Endothelial cell of umbilical vein (primary cell): ENCODE data around the gene POLR1D.

Experiments used
- MAX ChIP-seq: IDR thresholded peaks from 2 replicates; pipeline ENCODE4 v1.6.1; 2011; ENCODE audit not compliant: insufficient read depth, insufficient read length
- MYC ChIP-seq: IDR thresholded peaks from one replicate; pipeline ENCODE4 v1.6.1; 2011; ENCODE audit warnings: mild to moderate bottlenecking, low read depth, low read length
- POLR2AphosphoS5 ChIP-seq: IDR thresholded peaks from 2 replicates; pipeline ENCODE4 v1.6.1; 2012; ENCODE audit warnings: low read depth, mild to moderate bottlenecking, control low read depth, low read length, moderate library complexity; ENCODE audit not compliant: insufficient read depth
- TF ChIP-seq, protein P1 (sequence below), 2 donors: IDR thresholded peaks; 1 replicate in 1 of 2; 2 replicates in 1 of 2; pipeline ENCODE4 v1.5.1; 2011; ENCODE audit warnings: low read length in 2 of 2, mild to moderate bottlenecking in 2 of 2, moderate library complexity in 2 of 2, control low read depth in 1 of 2, inconsistent platforms in 1 of 2, low read depth in 1 of 2; ENCODE audit not compliant: insufficient read depth in 1 of 2; ENCODE audit errors: extremely low read depth in 1 of 2

GRCh38 chr13:27595055-27595811, 26.5 kb upstream of the POLR1D start:
- TF ChIP-seq, protein P1, sequence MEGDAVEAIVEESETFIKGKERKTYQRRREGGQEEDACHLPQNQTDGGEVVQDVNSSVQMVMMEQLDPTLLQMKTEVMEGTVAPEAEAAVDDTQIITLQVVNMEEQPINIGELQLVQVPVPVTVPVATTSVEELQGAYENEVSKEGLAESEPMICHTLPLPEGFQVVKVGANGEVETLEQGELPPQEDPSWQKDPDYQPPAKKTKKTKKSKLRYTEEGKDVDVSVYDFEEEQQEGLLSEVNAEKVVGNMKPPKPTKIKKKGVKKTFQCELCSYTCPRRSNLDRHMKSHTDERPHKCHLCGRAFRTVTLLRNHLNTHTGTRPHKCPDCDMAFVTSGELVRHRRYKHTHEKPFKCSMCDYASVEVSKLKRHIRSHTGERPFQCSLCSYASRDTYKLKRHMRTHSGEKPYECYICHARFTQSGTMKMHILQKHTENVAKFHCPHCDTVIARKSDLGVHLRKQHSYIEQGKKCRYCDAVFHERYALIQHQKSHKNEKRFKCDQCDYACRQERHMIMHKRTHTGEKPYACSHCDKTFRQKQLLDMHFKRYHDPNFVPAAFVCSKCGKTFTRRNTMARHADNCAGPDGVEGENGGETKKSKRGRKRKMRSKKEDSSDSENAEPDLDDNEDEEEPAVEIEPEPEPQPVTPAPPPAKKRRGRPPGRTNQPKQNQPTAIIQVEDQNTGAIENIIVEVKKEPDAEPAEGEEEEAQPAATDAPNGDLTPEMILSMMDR (IDR thresholded peaks at IDR 0.05; ENCODE audit: extremely low read depth in 1 of 2, insufficient read depth in 1 of 2, low read depth in 1 of 2, low read length in 2 of 2) = no peak
- TF ChIP-seq POLR2AphosphoS5 (no peak), MAX (no peak), MYC (no peak)
